ENCODE measurements around the gene PLEKHM3.

PLEKHM3 gene
- total RNA-seq = 14.0 to 86.9 (median 25.2) reads per million in 17 experiments

- DNase-seq = peak; percentile 92 to 96 (median 94)
These were observed at the start of gene PLEKHM3 for GRCh38 chr2:208025037-208025813. TSS of gene PLEKHM3 (minus strand) at chr2:208025527. CDS start at chr2:208001639, 23,888 bp downstream.

GRCh38 chr2:208074610-208075356, 49.5 kb upstream of the PLEKHM3 start:
- DNase-seq = peak in 1 of 4 experiments; percentile 7

GRCh38 chr2:208072250-208072892, 47.0 kb upstream of the PLEKHM3 start:
- DNase-seq = peak; percentile 69 to 79 (median 74)

- DNase-seq = no peak
These were observed 43.9 kb upstream of the PLEKHM3 start for GRCh38 chr2:208069186-208069585.

GRCh38 chr2:208066016-208066415, 40.7 kb upstream of the PLEKHM3 start:
- DNase-seq = no peak

GRCh38 chr2:208065476-208065875, 40.1 kb upstream of the PLEKHM3 start:
- DNase-seq = no peak

GRCh38 chr2:208064220-208064961, 39.1 kb upstream of the PLEKHM3 start:
- peak; percentile 7 to 64 (median 48) for DNase-seq

GRCh38 chr2:208062961-208063360, 37.6 kb upstream of the PLEKHM3 start:
- DNase-seq = no peak

- DNase-seq = peak; percentile 50 to 64 (median 58)
These were observed 36.8 kb upstream of the PLEKHM3 start for GRCh38 chr2:208062113-208062512.

GRCh38 chr2:208057108-208057507, 31.8 kb upstream of the PLEKHM3 start:
- DNase-seq = no peak

GRCh38 chr2:208049441-208049840, 24.1 kb upstream of the PLEKHM3 start:
- no peak for DNase-seq

GRCh38 chr2:208049006-208049405, 23.7 kb upstream of the PLEKHM3 start:
- no peak for DNase-seq

GRCh38 chr2:208047840-208048239, 22.5 kb upstream of the PLEKHM3 start:
- DNase-seq = no peak

- no peak for DNase-seq
These were observed 21.4 kb upstream of the PLEKHM3 start for GRCh38 chr2:208046686-208047085.

GRCh38 chr2:208042450-208042849, 17.1 kb upstream of the PLEKHM3 start:
- no peak for DNase-seq

- DNase-seq = no peak
These were observed 16.7 kb upstream of the PLEKHM3 start for GRCh38 chr2:208042041-208042440.

- DNase-seq = peak; percentile 81 to 90 (median 86)
These were observed 15.2 kb upstream of the PLEKHM3 start for GRCh38 chr2:208040199-208041171.

GRCh38 chr2:208039376-208040110, 14.2 kb upstream of the PLEKHM3 start:
- DNase-seq = no peak

- DNase-seq = no peak
These were observed 12.5 kb upstream of the PLEKHM3 start for GRCh38 chr2:208037564-208038487.
